ENCODE data around the gene RFPL1. TPM values are rescaled to one million over a fixed set of nuclear protein-coding genes. Genes with fewer than 3 reads are reported as not detected.

The RFPL1 gene
- polyA plus RNA-seq, 1 donor from 2014 or later = not detected

DNA sequence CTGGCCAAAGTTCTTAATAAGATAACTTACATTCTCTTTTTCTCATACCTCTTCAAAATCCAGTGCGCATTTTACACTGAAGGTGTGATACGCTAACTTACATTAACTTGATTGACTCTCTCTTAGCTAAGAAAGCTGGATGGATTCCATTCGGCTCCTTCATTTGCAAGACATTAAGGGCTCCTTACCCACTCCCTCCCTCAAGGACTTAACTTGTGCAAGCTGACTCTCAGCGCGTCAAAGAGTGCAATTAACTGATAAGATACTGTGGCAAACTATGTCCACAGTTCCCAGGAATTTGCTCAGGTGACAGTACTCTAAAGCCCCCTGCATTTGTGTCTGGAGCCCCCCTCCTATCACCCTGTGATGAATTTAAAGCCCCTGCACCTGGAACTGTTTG, 6.4 kb upstream of the RFPL1 start:
- H3K9ac ChIP-seq (ENCODE audit: low read length) = no peak overlapping the region
- no peaks in the 10 kb centered on the region for H3K36me3 ChIP-seq (ENCODE audit: insufficient read depth, low read length)
- no peak overlapping the region for H3K4me2 ChIP-seq (ENCODE audit: low read length)
- H3F3A ChIP-seq (ENCODE audit: insufficient read depth, low read length, poor library complexity, severe bottlenecking) = no peaks in the 10 kb centered on the region
- H3K27ac ChIP-seq (ENCODE audit: low read length) = no peak overlapping the region
- no peaks in the 10 kb centered on the region for H3K27me3 ChIP-seq (ENCODE audit: insufficient read depth, low read depth, low read length)
- H2AFZ ChIP-seq (ENCODE audit: low read depth, low read length) = no peak overlapping the region
- H3K9me3 ChIP-seq (ENCODE audit: low read length) = no peaks in the 10 kb centered on the region
- H3K4me3 ChIP-seq (ENCODE audit: low read length) = no peak overlapping the region
- TF ChIP-seq SMC3 (conservative IDR thresholded peaks at IDR 0.05; ENCODE audit: poor library complexity) = no peak
- no peak for TF ChIP-seq CTCF (IDR thresholded peaks at IDR 0.05; ENCODE audit: poor library complexity, severe bottlenecking)
- TF ChIP-seq, protein P1, sequence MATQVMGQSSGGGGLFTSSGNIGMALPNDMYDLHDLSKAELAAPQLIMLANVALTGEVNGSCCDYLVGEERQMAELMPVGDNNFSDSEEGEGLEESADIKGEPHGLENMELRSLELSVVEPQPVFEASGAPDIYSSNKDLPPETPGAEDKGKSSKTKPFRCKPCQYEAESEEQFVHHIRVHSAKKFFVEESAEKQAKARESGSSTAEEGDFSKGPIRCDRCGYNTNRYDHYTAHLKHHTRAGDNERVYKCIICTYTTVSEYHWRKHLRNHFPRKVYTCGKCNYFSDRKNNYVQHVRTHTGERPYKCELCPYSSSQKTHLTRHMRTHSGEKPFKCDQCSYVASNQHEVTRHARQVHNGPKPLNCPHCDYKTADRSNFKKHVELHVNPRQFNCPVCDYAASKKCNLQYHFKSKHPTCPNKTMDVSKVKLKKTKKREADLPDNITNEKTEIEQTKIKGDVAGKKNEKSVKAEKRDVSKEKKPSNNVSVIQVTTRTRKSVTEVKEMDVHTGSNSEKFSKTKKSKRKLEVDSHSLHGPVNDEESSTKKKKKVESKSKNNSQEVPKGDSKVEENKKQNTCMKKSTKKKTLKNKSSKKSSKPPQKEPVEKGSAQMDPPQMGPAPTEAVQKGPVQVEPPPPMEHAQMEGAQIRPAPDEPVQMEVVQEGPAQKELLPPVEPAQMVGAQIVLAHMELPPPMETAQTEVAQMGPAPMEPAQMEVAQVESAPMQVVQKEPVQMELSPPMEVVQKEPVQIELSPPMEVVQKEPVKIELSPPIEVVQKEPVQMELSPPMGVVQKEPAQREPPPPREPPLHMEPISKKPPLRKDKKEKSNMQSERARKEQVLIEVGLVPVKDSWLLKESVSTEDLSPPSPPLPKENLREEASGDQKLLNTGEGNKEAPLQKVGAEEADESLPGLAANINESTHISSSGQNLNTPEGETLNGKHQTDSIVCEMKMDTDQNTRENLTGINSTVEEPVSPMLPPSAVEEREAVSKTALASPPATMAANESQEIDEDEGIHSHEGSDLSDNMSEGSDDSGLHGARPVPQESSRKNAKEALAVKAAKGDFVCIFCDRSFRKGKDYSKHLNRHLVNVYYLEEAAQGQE (IDR thresholded peaks at IDR 0.05; ENCODE audit: borderline replicate concordance) = no peak
- TF ChIP-seq RAD21 (conservative IDR thresholded peaks at IDR 0.05) = no peak
- no peak for TF ChIP-seq EZH2 (IDR thresholded peaks at IDR 0.05; ENCODE audit: borderline replicate concordance, insufficient read depth, low read length, poor library complexity, severe bottlenecking)
- TF ChIP-seq POLR2AphosphoS5 (IDR thresholded peaks at IDR 0.05) = no peak
- TF ChIP-seq EP300 (conservative IDR thresholded peaks at IDR 0.05; ENCODE audit: poor library complexity, severe bottlenecking) = no peak
- TF ChIP-seq MXI1 (conservative IDR thresholded peaks at IDR 0.05; ENCODE audit: poor library complexity, severe bottlenecking) = no peak
- no peak for TF ChIP-seq TAF1 (IDR thresholded peaks at IDR 0.05; ENCODE audit: low read depth)
- H3K79me2 ChIP-seq (replicated peaks; ENCODE audit: insufficient read depth, low read length) = no peaks in the 10 kb centered on the region
- no peaks in the 10 kb centered on the region for H3K9me2 ChIP-seq (ENCODE audit: insufficient read depth, low read length)
- no peaks in the 10 kb centered on the region for H4K20me1 ChIP-seq (ENCODE audit: insufficient read depth)

DNA sequence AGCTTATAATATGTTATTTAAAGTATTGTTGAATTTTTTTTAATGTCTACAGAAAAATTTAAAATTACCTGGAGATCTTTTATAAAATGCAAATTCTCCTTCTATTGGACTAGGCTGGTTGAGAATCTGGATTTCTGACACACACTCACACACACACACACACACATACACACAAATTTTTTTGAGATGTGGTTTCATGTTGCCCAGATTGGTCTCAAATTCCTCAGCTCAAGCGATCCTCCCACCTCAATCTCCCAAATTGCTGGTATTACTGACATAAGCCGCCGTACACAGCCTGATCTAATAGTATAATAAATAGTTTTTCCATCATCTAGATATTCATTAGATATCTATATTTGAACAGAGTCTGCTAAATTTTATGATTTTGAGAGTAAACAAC, 4.5 kb upstream of the RFPL1 start:
- no peaks in the 10 kb centered on the region for H3K27me3 ChIP-seq (ENCODE audit: insufficient read depth, low read depth, low read length)
- H3K36me3 ChIP-seq (ENCODE audit: insufficient read depth, low read length) = no peaks in the 10 kb centered on the region
- no peak overlapping the region for H3K9ac ChIP-seq (ENCODE audit: low read length)
- H3K4me3 ChIP-seq (ENCODE audit: low read length) = no peak overlapping the region
- TF ChIP-seq EP300 (conservative IDR thresholded peaks at IDR 0.05; ENCODE audit: poor library complexity, severe bottlenecking) (no peak), POLR2AphosphoS5 (IDR thresholded peaks at IDR 0.05) (no peak), CTCF (IDR thresholded peaks at IDR 0.05; ENCODE audit: poor library complexity, severe bottlenecking) (no peak), TAF1 (IDR thresholded peaks at IDR 0.05; ENCODE audit: low read depth) (no peak), MXI1 (conservative IDR thresholded peaks at IDR 0.05; ENCODE audit: poor library complexity, severe bottlenecking) (no peak), SMC3 (conservative IDR thresholded peaks at IDR 0.05; ENCODE audit: poor library complexity) (no peak), RAD21 (conservative IDR thresholded peaks at IDR 0.05) (no peak), EZH2 (IDR thresholded peaks at IDR 0.05; ENCODE audit: borderline replicate concordance, insufficient read depth, low read length, poor library complexity, severe bottlenecking) (no peak)
- TF ChIP-seq, protein P1 (IDR thresholded peaks at IDR 0.05; ENCODE audit: borderline replicate concordance) = no peak
- no peak overlapping the region for H3K27ac ChIP-seq (ENCODE audit: low read length)
- no peaks in the 10 kb centered on the region for H3K9me2 ChIP-seq (ENCODE audit: insufficient read depth, low read length)
- no peak overlapping the region for H2AFZ ChIP-seq (ENCODE audit: low read depth, low read length)
- no peaks in the 10 kb centered on the region for H3K9me3 ChIP-seq (ENCODE audit: low read length)
- H3K79me2 ChIP-seq (replicated peaks; ENCODE audit: insufficient read depth, low read length) = no peaks in the 10 kb centered on the region
- no peak overlapping the region for H3K4me2 ChIP-seq (ENCODE audit: low read length)
- no peaks in the 10 kb centered on the region for H4K20me1 ChIP-seq (ENCODE audit: insufficient read depth)
- H3F3A ChIP-seq (ENCODE audit: insufficient read depth, low read length, poor library complexity, severe bottlenecking) = no peaks in the 10 kb centered on the region
